SKM-1 (cell line): ENCODE measurements around the gene HDC.

Experiments
- DNase-seq: peaks from one replicate; lab custom pipeline; 2025; ENCODE audit not compliant: unreplicated experiment; lab: John Stamatoyannopoulos, UW

Gene HDC, protein sequence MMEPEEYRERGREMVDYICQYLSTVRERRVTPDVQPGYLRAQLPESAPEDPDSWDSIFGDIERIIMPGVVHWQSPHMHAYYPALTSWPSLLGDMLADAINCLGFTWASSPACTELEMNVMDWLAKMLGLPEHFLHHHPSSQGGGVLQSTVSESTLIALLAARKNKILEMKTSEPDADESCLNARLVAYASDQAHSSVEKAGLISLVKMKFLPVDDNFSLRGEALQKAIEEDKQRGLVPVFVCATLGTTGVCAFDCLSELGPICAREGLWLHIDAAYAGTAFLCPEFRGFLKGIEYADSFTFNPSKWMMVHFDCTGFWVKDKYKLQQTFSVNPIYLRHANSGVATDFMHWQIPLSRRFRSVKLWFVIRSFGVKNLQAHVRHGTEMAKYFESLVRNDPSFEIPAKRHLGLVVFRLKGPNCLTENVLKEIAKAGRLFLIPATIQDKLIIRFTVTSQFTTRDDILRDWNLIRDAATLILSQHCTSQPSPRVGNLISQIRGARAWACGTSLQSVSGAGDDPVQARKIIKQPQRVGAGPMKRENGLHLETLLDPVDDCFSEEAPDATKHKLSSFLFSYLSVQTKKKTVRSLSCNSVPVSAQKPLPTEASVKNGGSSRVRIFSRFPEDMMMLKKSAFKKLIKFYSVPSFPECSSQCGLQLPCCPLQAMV

GRCh38 chr15:50265620-50266019 is at the start of gene HDC:
TSS of gene HDC (minus strand) at chr15:50265726. CDS start at chr15:50265623, 103 bp downstream.
- no peak for DNase-seq

- no peak for DNase-seq
Observed at GRCh38 chr15:50312636-50313035, 47.1 kb upstream of the HDC start.

- no peak for DNase-seq
Observed at GRCh38 chr15:50307799-50308198, 42.3 kb upstream of the HDC start.

GRCh38 chr15:50304836-50305235 is 39.3 kb upstream of the HDC start:
- no peak for DNase-seq

DNA sequence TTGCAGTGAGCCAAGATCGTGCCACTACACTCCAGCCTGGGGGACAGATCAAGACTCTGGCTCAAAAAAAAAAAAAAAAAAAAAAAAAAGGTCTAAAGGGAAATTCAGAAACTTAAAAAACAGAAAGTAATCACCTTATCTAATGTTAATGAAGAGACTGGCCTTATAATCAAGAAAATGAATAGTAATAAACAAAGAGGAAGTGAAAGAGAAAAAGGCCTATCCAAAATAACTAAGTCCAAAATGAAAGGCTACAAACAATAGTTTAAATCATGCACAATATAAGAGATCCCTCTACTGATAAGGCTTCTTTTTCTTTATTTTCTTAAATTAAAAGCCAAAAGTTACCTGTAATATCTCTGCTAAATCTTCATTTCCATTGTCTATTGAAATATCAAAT is 37.1 kb upstream of the HDC start:
- no peak for DNase-seq

DNA sequence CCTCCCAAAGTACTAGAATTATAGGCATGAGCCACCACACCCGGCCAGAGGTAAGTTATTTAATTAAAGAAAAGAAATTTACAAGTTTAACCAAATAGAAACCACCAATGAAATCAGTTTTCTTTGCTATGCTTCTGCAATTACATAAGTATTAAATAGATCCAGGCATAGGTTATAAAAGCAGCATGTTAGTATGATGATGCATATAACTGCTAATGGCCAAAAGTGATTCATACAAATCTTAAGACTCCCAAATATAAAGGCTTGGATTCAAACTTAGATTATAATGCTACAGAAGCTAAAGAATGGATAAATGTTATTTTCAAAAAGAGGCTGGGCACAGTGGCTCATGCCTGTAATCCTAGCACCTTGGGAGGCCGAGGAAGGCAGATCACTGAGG is 32.8 kb upstream of the HDC start:
- no peak for DNase-seq

- no peak for DNase-seq
Observed at GRCh38 chr15:50295966-50296365, 30.4 kb upstream of the HDC start.

DNA sequence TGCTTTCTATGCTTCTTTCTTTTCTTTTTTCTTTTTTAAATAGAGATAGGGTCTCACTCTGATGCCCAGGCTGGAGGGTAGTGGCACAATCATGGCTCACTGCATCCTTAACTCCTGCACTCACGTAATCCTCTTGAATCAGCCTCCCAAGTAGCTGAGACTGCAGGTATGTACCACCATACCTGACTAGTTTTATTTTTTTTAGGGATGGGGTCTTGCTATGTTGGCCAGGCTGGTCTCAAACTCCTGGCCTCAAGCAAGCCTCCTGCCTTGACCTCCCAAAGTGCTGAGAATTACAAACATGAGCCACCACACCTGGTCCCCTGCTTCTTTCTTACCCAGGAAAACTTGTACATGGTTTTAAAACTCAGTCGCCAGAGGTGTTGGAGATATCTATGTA is 24.2 kb upstream of the HDC start:
- DNase-seq = no peak

DNA sequence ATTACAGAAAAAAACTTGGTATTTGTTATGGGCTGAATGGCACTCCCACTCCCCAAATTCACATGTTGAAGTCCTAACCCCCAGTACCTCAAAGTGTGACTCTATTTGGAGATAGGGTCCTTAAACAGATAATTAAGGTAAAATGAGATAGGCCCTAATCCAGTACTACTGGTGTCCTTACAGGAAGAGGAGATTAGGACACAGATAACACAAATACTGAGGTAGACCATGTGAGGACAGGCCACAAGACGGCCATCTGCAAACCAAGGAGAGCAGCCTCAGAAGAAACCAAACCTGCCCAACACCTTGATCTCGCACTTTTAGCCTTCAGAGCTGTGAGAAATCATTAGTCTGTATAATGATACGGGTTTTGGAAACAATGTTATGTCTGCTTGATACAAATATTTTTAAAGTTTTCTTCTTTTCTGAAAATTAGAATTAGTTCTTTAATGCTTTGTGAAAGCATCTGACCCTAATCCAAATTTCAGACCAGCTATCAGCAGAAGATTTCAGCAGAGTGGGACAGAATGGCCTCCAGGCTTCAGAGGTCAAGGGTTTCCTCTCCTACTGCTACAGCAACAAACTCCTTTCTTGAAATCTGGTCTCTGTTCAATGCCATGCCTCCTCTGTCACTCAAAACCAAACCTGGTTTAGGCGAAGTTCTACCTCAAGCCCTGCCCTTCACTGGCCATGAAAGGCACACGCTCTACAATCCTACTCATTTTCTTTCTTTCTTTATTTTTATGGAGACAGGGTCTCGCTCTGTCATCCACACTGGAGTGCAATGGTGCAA is 22.0 kb upstream of the HDC start:
- DNase-seq = no peak

- no peak for DNase-seq
Observed at GRCh38 chr15:50281427-50281826, 15.9 kb upstream of the HDC start.

DNA sequence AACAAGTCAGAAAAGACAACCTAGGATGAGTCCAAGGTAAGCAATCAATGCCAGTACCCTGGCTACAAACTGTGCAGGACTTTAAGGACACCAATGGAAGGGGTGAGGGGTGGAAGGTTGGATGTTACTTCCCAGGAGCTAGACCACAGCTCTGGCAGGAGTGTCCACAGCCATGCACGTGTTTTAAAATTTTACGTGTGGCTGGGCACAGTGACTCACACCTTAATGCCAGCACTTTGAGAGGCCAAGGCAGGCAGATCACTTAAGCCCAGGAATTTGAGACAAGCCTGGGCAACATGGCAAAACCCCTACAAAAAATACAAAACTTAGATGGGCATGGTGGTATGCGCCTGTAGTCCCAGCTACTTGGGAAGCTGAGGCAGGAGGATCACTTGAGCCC is 14.7 kb upstream of the HDC start:
- no peak for DNase-seq

DNA sequence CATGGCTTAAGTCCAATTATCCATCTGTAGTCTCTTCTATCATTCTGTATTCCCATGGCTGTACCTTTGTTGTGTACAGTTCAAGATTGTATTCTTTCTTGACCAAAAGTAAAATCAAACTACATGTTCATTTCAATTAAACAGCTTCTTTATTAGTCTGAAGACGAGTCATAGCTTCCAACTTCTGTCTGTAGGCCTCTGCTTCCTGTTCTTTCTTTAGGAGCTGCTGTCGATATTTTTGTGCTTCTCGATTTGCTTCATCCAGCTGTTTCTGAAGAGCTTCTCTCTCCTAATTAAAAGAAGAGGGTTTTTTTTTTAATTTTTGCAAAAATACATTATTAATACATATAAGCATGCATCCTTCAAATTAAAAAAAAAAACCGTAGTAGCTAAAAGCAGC is 13.0 kb upstream of the HDC start:
- DNase-seq = no peak

DNA sequence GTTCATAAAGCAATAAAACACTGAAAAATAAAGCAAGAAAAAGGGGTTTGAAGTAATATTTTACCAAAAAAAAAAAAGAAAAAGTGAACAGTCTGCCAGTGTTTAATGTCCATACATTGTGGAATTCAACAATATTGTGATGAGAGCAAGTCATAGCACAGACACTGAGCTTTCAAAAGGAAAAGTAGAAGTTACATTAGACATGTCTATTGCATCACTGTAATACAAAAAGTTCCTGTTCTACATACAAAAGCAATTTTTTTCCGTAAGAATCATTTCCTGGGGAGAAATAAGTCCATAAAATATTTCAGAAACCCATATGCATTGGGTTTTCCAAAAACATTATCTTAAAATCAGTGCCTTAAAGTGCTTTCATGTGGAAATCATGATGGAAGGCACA is 11.8 kb upstream of the HDC start:
- DNase-seq = no peak

DNA sequence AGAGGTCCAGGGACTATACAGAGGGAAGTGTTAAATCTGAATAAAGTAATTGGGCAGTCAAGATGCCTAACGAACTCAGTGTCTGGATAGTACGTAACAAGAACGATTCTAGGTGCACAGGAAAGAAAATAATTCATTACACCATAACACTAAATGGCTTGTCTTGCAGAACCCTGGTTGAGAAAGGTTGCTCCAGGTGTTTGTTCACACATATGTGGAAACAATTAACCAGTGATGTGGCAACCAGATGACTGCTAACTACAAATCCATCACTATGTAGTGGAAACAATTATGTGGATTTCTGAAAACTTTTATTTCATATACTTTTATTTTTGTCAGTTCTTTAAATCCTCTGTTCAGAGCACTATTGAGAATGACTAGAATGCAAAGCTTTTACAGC is 10.4 kb upstream of the HDC start:
- no peak for DNase-seq

- DNase-seq = no peak
Observed at GRCh38 chr15:50275091-50275490, 9.6 kb upstream of the HDC start.

DNA sequence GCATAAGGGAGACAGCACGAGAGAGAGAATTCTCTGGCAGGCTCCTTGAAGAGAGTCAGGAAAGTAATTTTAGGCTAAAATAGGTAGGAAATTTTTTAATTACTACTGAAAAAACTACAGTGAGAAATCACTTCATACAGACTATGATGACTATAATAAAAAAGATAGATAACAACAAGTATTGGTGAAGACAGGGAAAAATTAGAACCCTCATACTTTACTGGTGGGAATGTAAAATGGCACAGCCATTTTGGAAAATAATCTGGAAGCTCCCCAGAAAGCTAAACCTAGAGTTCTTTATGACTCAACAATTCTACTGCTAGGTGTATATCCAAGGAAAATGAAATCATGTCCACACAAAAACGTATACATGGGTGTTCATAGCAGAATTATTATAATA is 2.1 kb upstream of the HDC start:
- DNase-seq = no peak

- DNase-seq = peak; percentile 18
Observed at GRCh38 chr15:50262533-50262932, 3.0 kb downstream of the HDC start.

DNA sequence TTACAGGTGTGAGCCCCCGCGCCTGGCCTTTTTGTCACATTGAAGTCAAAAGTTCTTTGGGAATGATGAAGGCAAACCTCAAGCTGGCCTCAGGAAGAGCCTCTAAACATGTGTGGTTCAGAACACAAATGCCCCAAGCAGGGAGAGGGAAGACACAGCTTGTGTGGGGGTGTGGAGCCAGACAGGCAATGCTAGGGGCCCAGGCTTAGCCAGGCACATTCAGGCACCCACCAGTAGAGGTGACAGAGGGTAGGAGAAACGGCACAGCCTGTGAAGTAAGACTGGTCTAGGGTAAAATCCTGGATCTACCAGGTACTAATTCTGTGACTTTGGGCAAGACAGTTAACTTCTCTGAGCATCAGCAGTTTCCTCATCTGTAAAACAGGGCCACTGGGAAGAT is 3.5 kb downstream of the HDC start:
- DNase-seq = no peak

GRCh38 chr15:50260969-50261496 is 4.5 kb downstream of the HDC start:
- no peak for DNase-seq

- no peak for DNase-seq
Observed at GRCh38 chr15:50259276-50259675, 6.2 kb downstream of the HDC start.

- DNase-seq = peak; percentile 93
Observed at GRCh38 chr15:50257924-50258323, 7.6 kb downstream of the HDC start.

- DNase-seq = no peak
Observed at GRCh38 chr15:50257332-50257731, 8.2 kb downstream of the HDC start.
